GM18505 (cell line): ENCODE measurements around the gene DNAH10.

Experiments used
- ATAC-seq: cut with Tn5 transposase; IDR thresholded peaks from one replicate; pipeline ENCODE4 v1.9.1; 2021; ENCODE audit not compliant: unreplicated experiment
- POLR2A ChIP-seq: IDR thresholded peaks from 4 replicates; pipeline ENCODE4 v1.6.1; 2011; ENCODE audit warnings: borderline replicate concordance; ENCODE audit not compliant: insufficient read depth, insufficient read length; ENCODE audit errors: extremely low read depth

The DNAH10 gene

DNA sequence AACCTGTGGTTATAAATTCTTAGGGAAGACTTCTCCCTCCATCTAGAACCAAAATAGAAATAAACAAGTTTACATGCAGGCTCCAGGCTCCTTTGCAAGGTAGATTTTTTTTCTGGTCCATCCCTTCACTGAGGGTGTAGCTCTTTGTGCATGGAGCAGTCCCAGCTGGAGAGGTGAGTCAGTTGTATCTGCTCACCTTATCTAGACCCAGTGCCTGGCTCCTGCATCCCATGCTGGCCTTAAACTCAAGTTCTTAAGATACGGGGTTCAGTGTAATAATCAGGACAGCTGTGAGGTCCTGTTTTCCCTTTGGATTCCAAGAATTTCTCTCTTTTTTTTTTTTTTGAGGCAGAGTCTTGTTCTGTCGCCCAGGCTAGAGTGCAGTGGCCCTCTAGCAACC is 35.1 kb upstream of the DNAH10 start:
- ATAC-seq, result no peak
- no peak for TF ChIP-seq POLR2A

GRCh38 chr12:123727878-123728277 is 34.2 kb upstream of the DNAH10 start:
- no peak for ATAC-seq
- no peak for TF ChIP-seq POLR2A

DNA sequence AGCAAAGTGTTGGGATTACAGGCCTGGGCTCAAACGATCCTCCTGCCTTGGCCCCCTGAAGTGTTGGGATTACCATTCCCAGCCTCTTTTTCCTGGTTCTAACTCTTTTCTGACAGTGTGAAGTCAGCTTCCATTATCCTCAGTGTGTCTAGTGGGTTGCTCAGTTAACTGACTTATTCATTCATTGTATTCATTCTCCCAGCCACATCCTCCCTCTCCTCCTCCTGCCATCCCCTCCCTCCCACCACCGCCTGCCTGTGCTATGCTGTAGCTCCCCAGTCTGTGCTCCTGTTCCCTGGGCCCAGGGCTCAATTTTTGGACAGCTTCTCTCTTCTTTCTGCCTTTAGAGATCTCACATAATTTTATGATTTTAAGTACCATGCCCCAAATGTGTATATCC is 30.5 kb upstream of the DNAH10 start:
- no peak for ATAC-seq
- no peak for TF ChIP-seq POLR2A

GRCh38 chr12:123732251-123732650 is 29.9 kb upstream of the DNAH10 start:
- no peak for ATAC-seq
- no peak for TF ChIP-seq POLR2A

GRCh38 chr12:123733229-123733628 is 28.9 kb upstream of the DNAH10 start:
- no peak for ATAC-seq
- TF ChIP-seq POLR2A, result no peak

DNA sequence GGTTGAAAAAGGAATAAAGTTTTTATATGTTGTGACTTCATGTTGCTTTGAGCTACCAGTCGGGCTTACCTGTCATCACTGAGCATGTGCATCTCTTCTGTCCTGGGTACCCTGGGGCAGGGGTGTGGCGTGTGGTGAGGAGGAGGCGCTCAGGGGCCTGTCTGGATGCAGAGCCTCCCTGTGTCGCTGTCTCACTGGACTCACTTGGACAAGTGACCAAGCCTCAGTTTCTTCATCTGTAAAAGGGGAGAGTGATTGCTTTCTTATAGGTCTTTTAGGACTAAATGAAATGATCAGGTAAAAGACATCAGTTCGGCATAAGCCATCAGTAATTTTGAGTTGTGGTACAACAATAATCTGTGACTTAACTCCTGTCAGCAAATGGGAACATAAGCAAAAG is 27.8 kb upstream of the DNAH10 start:
- no peak for TF ChIP-seq POLR2A
- ATAC-seq, result no peak

DNA sequence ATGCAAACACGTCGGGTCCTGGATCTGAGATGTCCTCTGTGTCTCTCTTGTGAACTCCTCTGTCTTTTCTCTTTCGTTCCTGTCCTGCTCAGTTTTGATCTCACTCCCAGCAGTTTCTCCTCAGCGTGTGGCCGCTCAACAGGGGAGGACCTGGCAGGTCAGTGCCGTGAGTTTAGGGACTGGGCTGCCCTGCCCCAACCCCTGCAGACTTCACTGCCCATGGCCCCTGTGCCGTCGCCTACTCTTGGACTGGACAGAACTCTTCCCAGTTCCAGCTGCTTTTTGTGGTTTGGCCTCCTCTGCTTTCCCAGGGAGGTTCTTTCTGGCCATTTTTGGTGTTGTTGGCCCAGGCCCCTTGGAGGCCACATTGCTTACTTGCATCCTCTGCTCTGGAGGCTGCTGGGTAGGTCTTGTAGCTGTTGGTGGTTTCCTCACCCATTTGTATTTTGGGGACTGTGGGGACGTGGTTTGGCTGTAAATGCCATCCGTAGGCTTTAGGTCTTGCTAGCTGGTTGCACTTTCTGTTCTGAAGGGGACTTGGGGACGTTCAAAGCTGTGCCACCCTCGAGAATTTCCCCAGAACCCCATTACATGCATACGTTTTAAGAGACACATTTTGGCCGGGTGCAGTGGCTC is 20.0 kb upstream of the DNAH10 start:
- ATAC-seq, result no peak
- no peak for TF ChIP-seq POLR2A

GRCh38 chr12:123743002-123743401 is 19.1 kb upstream of the DNAH10 start:
- TF ChIP-seq POLR2A, result no peak
- ATAC-seq, result no peak

GRCh38 chr12:123744836-123745235 is 17.3 kb upstream of the DNAH10 start:
- ATAC-seq, result no peak
- TF ChIP-seq POLR2A, result no peak

DNA sequence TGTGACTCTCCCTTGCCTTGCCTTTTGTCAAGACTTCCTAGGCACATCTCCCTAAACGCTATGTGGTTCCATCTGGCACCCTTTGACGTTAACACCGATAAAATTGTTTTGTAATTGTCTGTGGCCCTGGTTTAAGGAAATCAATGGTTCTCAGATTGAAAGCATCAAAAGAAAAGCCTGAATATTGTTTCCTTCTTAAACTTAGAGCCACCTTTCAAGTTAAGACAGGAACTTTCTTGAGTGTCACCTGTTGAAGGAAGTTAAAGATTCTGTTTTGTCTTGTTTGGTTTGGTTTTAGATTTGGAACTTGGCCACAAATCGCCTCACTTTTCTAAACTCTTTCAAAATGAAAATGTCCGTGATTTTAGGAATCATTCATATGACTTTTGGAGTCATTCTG is 14.8 kb upstream of the DNAH10 start:
- TF ChIP-seq POLR2A, result no peak
- no peak for ATAC-seq

- no peak for ATAC-seq
- TF ChIP-seq POLR2A, result no peak
These were observed 13.9 kb upstream of the DNAH10 start for GRCh38 chr12:123748161-123748560.

- TF ChIP-seq POLR2A, result no peak
- ATAC-seq, result no peak
These were observed 13.4 kb upstream of the DNAH10 start for GRCh38 chr12:123748661-123749060.

DNA sequence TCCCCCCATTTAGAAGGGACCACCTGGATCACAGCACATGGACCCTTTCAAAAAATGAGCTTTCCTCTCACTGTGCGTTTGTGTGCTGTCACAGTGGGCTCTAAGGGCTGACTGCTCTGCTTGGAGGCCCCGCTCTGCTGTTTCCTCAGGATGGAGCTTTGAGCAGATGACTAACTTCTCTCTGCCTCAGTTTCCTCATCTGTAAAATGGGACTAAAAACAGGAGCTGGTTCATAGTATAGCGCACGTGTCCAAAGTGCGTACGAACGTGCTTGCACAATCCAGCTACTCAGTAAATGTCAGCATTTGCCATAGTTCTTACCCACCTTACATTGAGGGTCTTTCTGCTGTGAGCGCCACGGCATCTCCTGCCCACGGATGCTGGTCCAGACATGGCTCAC is 12.7 kb upstream of the DNAH10 start:
- no peak for ATAC-seq
- no peak for TF ChIP-seq POLR2A

- no peak for ATAC-seq
- no peak for TF ChIP-seq POLR2A
These were observed 11.9 kb upstream of the DNAH10 start for GRCh38 chr12:123750159-123750656.

DNA sequence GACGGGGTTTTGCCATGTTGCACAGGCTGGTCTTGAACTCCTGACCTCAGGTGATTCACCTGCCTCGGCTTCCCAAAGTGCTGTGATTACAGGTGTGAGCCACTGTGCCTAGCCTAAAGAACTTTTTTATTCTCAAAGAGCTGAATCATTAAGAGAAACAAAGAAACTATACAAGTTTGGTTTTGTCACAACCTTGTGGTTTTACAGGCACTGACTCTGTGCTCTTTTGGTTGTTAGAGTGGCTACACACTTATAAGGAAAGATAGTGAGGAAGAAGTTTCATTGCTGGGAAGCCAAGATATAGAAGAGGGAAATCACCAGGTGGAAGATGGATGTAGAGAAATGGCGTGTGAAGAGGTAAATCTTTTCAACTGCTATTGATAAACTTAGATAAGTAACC is 10.1 kb upstream of the DNAH10 start:
- TF ChIP-seq POLR2A, result no peak
- ATAC-seq, result no peak
